T47D (cell line): ENCODE measurements around the gene AUTS2.

Experiments
- DNase-seq, 2 experiments: peaks; one replicate each; pipeline versions ENCODE4 v3.0.0 to v3.0.0-alpha.2; 2011 to 2012; ENCODE audit warnings: low read depth in 1 of 2, low spot score in 1 of 2
- JUND ChIP-seq: IDR thresholded peaks from 2 replicates; pipeline ENCODE4 v1.6.1; 2012; ENCODE audit warnings: low read depth
- in situ Hi-C: cut with HindIII; loops from 2 replicates; pipeline ENCODE4 v1.10.0; 2016; ENCODE audit warnings: low sequenced_read_pairs, low pct_unique_long_range_greater_than_20kb

Gene AUTS2

DNA sequence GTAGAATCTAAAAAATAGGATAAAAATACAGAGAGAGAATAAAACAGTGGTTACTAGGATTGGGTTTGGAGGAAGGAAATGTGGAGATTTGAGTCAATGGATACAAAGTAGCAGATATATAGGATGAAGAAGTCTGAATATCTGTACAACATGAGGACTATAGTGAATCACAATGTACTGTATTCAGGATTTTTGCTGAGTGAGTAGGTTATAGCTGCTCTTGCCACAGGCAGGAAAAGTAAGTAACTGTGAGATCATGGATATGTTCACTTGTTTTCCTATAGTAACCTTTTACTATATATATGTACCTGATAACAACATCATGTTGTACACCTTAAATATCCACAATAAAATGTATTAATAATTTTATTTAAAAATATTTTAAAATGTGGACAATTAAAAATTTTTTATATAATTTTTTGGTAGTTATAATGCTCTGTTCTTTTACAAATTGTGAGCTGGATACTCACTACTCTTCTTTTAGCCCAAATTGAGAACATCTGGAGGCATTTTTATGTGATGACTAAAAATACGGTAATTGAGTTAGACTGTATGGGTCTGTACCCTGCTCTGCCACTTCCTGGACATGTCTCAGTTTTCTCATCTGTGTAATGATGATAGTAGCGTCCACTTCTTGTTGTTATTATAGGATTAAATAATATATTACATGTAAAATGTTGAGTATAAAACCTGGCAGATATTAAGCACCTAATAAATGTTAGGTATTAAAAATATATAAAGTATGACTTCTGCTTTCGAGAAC lies 439.1 kb downstream of the AUTS2 start:
- no peak for DNase-seq
- no peak for TF ChIP-seq JUND
- in situ Hi-C loops = no loop called here

DNA sequence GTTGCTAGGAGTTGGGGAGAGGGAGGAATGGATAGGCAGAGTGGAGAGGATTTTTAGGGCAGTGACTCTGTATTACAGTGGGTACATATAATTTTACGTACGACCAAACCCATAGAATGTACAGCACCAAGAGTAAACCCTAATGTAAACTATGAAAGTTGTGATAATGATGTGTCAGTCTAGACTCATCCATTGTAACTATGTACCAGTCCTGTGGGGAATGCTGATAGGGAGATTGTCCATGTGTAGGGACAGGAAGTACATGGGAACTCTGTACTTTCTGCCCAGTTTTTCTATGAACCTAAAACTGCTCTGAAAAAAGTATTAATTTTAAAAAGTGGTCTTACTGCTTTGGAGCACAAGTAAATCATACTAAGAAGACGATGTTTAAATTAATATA lies 441.8 kb downstream of the AUTS2 start:
- no peak for DNase-seq
- in situ Hi-C loops = no loop called here
- TF ChIP-seq JUND = no peak

DNA sequence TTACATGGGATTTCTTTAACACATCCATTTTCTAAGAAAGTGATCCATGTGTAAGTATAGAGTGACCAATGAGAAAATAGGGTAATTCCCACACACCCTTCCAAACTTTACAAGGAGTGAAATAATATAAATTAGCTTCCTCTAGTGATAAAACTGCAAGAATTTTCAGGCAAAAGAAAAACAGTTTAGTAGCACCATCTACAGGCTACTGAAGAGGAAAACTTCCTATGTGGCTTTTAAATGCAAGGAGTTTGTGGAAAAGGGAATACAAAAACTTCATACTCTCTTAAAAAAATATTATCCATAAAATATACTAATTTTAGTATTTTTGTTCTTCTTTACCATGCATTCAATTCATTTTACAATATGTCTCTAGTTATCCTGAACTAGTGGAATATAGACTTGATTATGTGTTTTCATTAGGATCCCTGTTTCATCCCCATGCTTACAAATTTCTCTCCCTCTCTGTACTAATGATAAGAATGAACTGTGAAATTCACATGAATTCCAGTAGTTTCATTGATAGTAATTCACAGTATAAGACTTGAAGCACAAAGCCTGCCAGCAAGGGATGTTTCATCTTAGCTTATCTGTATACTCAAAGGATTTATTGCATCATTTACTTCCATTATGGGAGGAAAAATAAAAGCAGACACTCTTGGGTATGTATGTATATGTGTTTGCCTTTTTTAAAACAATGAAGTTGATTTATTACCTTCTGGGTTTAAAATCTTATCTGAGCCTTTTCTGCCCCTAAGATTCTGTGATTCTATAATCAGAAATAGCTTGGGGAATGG lies 442.9 kb downstream of the AUTS2 start:
- no peak for TF ChIP-seq JUND
- peak in 1 of 2 experiments; percentile 59 for DNase-seq
- in situ Hi-C loops = no loop called here

DNA sequence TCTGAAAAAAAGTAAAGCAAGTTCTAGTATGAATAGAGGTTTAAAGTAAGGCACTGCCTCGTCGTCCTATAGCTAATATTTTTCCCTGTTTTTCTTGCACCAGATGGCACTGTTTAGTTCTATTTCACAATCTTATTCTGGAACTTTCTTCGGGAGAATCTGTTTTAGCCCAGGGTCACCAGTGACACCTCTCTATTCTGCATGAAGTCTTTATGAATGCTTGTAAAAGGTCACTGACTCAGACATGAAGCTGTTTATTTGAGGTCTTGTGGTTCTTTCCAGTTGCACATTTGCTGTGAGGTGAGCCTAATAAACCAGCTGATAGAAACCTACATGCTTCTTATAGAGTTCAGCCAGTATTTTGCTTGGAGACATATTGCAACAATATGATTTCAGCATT lies 444.3 kb downstream of the AUTS2 start:
- TF ChIP-seq JUND = no peak
- in situ Hi-C loops = no loop called here
- peak in 1 of 2 experiments; percentile 51 for DNase-seq

DNA sequence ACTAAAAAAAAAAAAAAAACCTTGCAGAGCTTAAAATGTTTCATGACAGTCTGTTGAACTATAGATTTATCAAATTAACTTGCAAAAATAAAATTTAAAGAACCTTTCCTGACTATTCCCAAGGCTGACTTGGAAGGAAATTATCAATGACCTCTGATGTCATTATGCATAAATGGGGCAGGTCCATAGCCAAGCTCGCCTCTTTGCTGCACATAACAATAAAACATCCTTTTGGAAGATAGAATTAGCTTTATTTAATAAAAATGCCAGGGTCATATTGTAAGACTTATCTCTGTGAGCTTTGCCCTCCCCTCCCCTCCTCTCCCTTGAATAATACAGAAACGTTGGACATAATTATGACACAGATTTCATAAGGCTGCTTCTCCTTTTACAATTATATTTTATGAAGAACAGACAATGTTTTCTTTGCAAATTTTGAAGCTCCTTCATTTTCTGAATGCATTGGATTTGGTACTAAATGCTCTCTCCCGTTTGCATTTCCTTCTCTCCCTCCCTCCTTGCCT lies 444.8 kb downstream of the AUTS2 start:
- no peak for DNase-seq
- in situ Hi-C loops = no loop called here
- TF ChIP-seq JUND = no peak

DNA sequence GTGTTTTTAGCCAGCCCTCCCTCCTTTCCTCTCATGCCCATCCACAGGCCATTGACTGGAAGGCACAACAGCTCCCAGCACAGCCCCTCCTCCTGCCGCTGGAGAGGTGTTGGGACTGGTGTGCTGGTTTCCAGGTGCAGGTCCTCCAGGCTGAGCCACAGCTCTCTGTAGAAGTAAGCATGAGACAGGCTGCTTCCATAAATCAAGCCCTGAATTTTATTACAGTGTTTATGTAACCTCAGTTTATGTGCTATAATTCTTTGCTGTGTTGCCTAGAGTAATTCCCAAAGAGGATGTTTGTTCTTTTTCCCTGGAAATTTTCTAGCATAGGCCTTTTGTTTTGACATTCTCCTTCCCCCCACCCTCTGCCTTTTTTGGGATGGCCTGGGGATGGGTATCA lies 445.8 kb downstream of the AUTS2 start:
- in situ Hi-C loops = no loop called here

DNA sequence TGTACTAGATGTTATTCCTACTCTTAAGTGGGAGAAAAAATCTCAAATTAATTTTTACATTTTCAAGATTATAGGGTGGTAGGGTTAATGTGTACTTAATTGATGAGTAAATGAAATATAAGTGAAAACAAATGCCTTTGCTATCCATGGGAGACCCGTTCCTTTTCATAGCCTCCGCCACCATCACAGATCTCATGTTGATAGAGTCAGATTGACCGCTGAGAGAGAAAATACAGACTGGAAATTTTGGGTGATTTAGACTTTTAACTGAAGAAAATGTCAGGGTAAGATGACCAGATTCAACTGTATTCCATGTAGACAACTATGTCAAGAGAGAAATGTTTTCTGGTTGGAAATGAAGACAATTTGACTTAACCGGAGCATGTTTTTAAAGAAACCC lies 446.2 kb downstream of the AUTS2 start:
- DNase-seq = no peak
- in situ Hi-C loops = no loop called here
- TF ChIP-seq JUND = no peak

More for the DNA sequence above, 445.8 kb downstream of the AUTS2 start:
- TF ChIP-seq JUND = no peak
- DNase-seq = no peak

DNA sequence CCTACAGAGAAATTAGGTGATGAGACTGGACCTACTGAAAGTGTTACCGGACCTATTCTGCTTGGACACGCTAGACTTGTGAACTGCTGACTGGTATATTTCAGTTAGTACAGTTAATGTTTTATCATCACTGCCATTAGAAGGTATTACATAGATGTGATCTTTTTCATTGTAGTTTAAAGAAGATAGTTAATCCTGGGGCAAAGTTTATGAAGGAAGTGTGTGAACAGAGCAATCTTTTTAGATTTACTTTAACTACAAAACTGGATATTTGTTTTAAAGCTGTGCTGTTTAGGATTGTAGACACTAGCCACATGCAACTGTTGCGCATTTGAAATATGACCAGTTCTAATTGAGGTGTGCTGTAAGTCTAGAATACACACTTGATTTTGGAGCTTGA lies 446.7 kb downstream of the AUTS2 start:
- TF ChIP-seq JUND = no peak
- in situ Hi-C loops = no loop called here
- no peak for DNase-seq

DNA sequence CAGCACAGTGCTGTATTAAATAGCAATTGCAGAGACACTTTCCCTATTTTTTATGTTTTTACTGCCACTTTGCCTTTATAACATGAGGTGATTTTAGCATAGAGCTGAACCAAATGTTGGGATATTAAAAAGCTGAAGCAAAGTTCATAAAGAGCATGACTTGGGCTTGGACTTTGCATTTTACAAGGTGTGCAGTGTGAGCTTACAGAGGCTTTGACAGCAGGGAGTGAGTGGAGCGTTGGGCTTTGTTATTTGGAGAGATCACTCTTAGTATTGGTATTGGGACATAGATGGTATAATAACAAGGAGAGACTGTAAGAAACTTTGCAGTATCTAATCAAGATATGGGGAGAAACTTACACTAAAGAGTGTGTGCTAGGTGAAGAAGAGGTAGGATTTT lies 449.1 kb downstream of the AUTS2 start:
- TF ChIP-seq JUND = no peak
- in situ Hi-C loops = no loop called here
- no peak for DNase-seq

DNA sequence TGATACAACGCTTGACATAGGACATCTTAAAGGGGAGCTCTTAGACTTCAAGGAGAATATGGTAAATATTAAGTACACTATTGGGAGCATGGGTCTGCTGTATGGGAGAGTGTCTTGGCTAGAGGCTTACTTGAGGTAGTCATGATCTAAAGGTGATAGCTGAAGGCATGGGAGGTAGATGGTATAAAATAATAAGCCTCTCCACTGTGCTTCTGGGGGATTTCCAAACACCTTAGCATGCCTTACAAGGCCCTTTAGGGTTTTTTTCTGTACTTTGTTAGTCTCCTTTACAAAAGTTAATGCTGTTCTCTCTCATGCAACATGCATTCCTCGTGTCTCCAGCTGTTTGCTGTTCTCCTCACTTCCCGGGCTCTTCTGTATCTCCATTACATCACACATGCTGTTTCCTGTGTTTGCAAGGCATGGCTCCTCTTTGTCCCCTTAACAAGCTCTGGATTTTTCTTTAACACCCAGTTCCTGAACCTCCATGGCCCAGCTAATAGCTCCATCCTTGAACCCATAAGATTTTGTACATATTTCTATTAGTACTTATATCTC lies 449.7 kb downstream of the AUTS2 start:
- in situ Hi-C loops = no loop called here

DNA sequence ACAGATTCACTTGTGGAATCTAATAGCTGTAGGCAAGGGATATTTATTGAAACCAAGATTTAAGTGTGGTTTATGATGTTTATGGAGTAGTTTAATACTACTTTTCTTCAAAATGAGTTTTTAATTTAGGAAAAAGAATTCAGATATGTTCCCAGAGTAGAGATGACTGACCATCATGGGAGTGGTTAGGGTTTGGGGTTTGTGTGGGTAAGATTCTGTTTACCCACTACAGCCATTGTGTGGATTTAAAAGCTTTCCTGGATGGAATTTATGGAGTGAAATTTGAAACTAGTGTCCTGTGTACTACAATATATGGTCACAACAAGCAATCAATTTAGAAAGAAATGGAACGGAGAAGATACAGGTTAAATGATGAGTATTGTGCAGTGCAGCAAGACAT lies 453.5 kb downstream of the AUTS2 start:
- no peak for DNase-seq
- TF ChIP-seq JUND = no peak
- in situ Hi-C loops = no loop called here

More for the DNA sequence above, 449.7 kb downstream of the AUTS2 start:
- no peak for DNase-seq
- no peak for TF ChIP-seq JUND

DNA sequence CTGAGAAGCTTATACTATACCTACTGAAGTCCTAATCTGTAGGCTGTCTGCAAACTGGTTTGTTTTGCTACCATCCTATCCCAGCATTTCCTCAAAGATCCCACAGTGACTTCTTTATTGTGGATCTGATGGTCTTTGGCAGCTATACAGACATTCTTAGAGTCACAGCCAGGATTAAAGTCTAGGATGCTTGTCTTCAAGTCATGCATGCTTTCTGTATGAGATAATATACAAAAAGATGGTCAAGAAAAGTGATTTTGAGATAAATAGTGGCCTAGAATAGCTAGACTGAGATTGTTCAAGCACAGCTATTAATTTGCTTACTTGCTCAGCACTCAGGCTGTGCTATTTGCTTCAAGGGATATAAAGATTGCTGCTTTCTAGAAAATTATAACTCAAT lies 454.4 kb downstream of the AUTS2 start:
- in situ Hi-C loops = no loop called here
- no peak for DNase-seq
- TF ChIP-seq JUND = no peak

DNA sequence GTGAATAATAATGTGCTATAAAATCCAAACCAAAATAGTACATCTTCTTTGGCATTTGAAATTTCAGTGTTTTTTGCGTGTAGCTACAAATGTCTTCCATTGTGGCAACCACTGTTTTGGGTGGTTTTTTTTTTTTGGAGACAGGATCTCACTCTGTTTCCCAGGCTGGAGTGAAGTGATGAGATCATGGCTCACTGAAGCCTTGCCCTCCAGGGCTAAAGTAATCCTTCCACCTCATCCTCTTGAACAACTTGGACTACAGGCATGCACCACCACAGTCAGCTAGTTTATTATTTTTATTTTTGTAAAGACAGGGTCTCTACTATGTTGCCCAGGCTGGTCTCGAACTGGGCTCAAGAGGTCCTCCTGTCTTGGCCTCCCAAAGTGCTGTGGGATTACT lies 455.1 kb downstream of the AUTS2 start:
- no peak for DNase-seq
- in situ Hi-C loops = no loop called here
- TF ChIP-seq JUND = no peak
